Measurements from ENCODE around the gene ZNF213.
"Not testable (repeated sequence)": the region's sequence is repeated elsewhere in the genome, so short reads cannot be mapped to it uniquely, and the experiment has no call there.

ZNF213 gene

DNA sequence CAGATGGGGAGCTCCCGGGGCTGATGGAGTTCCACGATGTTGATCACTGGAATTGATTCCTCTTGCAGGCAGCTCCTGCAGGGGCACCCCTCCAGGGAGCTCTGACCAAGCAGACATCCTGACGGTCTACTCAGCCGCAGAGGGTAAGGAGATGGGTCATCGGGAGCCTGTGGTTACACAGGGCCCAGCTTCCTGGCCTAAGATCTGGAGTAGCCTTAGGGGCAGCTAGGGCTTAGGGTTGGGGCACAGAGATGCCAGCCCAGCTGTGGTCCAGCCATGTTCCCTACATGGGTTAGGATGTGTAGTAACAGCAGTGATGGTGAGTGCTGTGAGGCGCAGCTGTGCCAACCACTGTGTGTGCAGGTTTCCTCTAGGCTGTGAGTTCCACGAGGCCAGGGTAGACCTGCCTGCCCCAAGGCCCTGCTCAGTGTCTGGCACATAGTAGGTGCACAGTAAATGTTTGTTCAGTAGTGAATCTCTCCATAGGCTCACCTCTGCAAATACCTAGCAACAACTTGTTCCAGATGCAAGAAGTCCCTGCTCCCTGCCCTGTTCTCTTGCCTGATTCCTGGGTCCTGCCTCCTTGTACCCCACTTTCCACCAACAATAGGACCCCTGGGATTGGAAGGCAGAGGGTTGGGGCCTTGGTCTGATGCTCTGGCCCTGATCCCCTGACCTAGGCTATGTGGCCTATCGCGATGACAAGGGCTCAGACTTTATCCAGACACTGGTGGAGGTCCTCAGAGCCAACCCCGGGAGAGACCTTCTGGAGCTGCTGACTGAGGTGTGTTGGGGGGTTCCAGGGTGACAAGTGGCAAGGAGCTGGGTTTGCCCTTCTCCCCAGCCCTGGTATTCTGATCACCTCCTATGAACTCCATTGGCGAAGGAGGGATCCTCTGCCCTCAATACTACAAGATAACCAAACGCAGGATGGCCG, 13.7 kb downstream of the ZNF213 start:
- DNase-seq (ENCODE audit: low spot score): no peak

DNA sequence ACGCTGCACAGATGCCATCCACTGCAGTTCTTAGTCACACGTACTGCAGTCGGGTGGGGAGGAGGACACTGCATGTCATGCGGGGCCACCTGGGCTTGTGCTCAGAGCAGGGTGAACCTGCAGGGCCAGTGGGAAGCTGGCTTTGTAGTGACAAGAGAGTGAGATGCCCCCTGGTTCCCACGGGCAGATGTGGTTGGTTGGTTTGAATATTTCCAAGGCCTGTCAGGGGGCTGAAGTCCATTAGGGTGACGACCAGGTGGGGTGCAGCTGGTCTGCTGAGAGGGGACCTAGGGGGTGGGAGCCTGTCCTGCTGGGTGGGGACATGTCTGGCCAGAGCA, 14.3 kb downstream of the ZNF213 start:
- no peak for DNase-seq (ENCODE audit: low spot score)

DNA sequence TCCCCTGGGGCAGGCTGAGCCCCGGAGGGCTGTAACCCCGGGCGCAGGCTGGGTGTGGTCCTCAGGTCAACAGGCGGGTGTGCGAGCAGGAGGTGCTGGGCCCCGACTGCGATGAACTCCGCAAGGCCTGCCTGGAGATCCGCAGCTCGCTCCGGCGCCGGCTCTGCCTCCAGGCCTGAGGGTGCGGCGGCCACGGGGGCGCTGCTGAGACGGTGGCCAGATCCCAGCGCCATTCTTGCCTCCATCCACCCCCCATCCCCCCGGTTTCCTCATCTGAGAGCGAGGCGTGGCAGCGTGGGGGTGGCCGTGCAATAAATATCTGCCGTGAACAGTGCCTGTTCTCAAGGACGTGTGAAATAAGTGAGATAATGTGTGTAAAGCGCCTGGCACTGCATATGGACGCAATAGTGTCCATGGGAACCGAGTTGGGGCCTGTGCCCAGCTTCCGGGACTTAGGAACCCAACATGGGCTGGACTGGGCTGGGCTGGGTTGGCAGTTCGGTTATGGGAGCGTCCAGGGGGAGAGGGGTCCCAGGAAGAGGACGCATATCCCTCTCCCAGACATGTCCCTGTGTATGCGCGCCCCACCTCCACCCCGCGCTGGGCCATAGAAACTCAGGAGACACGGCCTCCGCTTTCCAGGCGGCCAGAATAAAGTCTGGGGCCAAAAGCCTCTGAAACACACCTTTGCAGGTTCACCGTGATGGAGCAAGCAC, 15.0 kb downstream of the ZNF213 start:
- peak; percentile 83 for DNase-seq (ENCODE audit: low spot score)

DNA sequence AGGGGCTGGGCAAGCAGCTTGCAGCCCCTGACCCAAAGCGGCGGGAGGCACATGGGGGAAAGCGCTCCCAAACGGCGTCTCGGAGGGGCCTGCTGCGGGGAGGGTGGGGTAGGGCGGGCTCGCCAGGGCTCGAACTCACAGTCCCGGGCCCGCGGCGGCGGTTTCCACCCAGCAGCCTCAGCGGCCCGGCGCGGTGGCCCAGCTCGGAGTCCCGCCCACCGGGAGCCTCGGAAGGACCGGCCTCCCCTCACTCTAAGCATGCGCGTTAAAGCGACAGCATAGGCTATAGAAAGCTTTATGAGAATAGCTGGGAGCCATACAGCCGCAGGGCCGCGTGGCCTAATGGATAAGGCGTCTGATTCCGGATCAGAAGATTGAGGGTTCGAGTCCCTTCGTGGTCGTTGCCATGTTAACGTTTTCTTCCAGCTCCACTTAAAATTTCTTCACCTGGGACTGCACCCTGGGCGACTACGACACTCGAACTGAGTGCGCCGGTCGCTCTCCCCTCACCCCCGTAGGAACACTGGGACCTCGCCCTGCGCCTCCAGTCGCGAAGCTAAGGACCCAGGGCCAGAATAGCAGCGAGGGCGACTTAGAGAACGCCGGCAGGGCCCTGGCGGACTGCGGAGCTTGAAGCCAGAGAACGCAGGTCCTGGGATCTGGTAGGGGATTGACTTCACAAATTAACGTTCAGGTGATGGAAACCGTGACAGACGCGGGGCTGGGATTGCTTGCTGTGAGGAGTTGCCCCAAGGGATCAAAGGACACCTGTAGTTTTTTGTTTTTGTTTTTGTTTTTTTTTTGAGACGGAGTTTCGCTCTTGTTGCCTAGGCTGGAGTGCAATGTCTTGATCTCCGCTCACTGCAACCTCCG, 15.8 kb downstream of the ZNF213 start:
- DNase-seq (ENCODE audit: low spot score): peak; percentile 98

DNA sequence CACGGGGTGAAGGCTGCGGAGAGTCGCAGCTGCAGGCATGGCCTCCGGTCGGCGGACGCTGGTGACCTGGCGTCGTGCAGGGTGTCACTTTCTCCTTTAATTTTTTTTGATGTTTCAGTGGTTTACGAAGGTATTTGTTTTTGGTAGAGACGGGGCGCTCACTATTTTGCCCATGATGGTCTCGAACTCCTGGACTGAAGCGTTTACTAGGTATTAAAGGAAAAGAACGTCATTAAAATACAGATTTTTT, 17.1 kb downstream of the ZNF213 start:
- no peak for DNase-seq (ENCODE audit: low spot score)

DNA sequence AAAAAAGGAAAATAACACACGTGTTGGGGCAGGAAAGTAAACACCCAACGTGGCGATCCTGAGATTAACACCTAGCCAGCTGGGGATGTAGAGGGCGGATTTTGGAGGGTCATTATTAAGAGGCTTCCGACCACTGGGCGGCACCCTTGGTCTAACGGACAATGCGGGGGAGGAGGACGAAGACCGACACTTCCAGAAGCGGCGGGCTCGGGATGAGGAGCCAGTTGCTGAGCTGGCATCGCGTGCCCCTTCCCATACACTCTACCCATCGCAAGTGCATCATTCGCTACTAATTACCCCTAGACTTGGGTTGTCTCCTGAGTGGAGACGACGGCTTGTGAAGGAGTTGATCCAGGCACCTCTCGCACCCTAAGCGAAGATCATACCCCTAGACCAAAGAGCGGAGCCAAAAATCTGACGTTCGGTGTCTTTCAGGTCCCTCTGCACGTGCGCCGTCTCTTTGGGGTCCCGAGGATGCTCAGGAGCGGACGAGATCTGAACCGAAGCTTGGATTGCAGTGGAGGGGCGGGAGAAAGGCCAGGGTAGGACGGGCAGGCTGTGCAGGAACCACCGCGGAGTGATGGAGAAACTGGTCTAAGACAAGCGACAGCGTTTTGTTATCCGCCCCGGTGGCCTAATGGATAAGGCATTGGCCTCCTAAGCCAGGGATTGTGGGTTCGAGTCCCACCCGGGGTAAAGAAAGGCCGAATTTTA, 17.6 kb downstream of the ZNF213 start:
- peak; percentile 78 for DNase-seq (ENCODE audit: low spot score)

DNA sequence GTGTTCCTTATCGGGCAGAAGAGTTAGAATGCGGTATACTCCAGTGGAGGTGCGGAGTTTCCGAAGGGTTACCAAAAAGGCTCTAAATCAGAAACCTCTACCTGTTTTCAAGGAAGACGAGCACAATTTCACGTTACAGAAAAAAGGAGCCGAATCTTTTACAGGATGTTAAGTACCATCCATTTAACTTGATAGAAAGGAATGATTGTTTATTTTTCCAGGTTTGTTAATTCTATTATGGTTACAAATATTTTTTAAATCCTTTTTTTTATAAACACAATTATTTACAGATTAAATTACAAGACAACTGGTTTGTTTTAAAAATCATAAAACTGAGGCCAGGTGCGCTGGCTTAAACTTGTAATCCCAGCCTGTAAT, 18.2 kb downstream of the ZNF213 start:
- DNase-seq (ENCODE audit: low spot score): no peak

DNA sequence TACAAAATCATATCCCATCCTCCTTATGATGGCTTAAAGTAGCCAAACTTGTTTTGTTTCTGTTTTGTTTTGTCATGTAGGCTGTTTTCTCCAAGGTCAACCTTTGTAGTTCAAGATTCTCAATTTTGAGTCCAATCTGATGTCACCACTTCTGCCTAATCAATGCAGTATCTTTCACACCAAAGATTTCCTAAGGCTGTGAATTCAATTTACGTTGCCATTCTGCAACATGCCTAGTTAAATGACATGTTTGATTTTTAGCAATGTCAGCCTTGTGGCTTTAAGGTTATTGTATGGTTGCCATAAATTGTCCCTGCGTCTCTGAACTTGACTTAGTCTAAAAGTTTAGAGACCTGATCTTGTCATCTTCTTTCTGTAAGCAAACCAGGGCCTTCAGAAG, 20.4 kb downstream of the ZNF213 start:
- no peak for DNase-seq (ENCODE audit: low spot score)

DNA sequence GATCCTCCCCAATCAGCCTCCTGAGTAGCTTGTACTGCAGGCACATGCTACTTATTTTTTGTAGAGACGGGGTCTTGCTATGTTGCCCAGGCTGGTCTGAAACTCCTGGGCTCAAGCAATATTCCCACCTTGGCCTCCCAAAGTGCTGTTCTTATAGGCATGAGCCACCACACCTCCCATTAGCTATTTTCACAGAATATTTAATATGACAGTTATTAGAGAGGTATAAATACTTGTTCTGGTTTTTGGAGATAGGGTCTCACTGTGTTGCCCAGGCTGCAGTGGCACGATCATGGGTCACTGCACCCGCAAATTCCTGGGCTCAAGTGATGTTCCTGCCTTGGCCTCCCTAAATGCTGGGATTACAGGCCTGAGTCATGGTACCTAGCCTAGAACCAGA, 21.1 kb downstream of the ZNF213 start:
- DNase-seq (ENCODE audit: low spot score): no peak

DNA sequence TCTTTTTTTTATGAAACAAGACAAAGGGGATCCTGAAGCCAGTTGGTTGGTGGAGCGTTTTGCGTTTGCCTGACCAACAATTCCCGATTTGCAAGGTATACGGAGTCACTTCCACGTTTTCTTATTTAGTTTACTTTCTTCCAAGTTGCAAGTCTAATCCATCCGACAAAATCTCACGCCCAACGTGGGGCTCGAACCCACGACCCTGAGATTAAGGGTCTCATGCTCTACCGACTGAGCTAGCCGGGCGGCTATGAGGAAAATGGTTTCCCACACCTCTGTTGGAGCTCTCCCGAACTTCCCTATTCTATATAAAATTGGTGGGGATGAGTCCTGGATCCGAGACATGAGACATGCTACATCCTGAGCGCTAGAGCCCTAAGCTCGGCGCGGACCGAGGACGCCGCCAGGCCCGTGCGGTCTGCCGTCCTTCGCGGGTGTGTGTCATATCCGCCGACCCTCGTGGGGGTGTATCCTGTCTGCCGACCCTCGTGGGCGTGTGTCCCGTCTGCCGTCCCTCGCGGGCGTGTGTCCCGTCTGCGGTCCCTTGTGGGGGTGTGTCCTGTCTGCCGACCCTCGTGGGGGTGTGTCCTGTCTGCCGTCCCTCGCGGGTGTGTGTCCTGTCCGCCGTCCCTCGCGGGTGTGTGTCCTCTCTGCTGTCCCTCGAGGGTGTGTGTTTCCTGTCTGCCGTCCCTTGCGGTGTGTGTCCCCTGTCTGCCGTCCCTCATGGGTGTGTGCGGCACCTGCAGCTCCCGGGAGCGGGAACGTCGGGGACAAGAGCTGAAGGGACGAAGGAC, 22.6 kb downstream of the ZNF213 start:
- peak; percentile 82 for DNase-seq (ENCODE audit: low spot score)

DNA sequence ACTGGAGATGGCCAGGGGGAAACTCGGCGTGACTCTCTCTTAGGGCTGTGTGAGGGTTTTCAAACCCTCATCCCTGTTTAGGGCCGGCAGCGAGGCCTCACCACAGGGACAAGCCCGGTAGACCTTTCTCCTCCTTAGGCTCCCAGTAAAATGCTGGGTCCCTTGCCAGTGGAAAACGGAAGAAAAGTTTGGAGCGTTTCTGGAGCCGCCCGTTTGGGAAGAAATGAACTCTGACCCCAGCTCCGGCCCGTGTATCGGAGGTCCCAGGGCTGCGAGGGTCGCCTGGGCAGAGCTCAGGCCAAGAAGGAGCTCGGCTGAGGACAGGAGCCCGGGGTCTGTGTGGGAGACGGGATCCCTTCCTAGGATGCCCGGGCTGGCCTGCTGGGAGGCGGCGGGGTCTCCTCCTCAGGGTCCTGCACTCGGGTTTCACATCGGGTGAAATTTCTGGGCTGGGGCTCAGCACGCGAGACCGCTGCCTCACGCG, 23.2 kb downstream of the ZNF213 start:
- DNase-seq (ENCODE audit: low spot score): peak; percentile 62

DNA sequence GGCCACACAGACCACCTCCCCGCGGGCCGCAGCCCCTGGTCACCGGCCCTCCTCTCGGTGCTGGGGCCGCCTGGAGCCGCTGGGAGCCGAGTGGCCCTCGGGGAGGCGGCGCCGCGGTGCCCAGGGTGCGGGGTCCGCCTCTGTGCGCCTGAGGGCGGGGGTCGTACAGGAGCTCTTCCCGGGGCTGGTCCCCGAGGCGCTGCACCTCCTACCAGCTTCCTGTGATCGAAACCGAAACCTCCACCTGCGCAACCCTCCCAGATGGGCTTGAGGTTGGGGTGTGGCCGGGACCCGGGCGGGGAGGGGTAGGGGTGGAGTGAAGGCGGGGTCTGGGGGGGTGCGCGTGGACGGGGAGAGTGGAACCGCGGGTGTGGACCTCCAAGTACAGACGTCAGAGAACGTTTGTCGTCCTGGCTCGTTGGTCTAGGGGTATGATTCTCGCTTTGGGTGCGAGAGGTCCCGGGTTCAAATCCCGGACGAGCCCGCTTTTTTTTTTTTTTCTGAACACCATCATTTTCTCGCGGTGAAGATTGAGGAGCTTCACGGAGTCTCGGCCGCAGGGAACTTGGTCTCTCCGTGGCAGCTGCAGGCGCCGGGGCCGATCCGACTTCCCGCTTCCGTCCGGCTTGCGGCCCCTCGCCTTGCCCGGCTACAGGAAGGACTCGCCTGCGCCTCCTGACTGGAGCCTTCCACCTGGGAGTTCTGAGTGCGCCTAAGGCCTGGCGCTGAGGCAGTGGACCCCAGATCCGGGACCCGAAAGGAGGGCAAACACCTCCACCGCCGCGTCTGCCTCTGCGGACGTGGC, 23.9 kb downstream of the ZNF213 start:
- peak; percentile 96 for DNase-seq (ENCODE audit: low spot score)

DNA sequence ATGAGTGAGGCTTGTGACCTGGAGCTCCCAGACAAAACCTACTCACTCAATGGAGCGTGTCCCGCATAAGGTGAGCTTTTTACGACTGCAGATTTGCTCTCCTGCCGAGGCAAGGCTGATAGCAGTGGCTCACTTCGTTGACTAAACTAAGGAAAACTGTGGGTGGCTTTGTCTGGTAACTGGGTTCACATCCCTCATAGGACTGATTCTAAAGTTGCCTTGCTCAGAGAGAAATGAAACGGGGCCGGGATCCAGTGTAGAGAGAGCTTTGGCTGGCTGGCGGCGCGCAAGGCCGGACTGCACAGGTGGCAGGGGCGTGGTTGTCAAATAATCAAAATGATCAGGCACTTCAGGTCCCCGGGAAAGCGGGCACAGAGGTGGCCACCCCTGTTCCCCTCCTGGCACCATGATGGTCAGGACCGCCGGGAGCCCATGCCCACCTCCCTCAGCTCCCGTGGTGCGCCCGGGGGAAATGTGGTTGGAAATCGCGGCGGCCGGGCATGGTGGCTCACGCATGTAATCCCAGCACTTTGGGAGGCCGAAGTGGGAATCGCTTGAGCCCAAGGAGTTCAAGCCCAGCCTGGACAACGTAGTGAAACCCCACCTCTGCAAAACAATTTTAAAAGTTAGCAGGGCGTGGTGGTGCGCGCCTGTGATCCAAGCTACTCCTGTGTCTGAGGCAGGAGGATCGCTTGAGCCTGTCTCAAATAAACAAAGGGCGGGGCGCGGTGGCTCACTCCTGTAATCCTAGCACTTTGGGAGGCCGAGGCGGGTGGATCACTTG, 26.6 kb downstream of the ZNF213 start:
- DNase-seq (ENCODE audit: low spot score): no peak

DNA sequence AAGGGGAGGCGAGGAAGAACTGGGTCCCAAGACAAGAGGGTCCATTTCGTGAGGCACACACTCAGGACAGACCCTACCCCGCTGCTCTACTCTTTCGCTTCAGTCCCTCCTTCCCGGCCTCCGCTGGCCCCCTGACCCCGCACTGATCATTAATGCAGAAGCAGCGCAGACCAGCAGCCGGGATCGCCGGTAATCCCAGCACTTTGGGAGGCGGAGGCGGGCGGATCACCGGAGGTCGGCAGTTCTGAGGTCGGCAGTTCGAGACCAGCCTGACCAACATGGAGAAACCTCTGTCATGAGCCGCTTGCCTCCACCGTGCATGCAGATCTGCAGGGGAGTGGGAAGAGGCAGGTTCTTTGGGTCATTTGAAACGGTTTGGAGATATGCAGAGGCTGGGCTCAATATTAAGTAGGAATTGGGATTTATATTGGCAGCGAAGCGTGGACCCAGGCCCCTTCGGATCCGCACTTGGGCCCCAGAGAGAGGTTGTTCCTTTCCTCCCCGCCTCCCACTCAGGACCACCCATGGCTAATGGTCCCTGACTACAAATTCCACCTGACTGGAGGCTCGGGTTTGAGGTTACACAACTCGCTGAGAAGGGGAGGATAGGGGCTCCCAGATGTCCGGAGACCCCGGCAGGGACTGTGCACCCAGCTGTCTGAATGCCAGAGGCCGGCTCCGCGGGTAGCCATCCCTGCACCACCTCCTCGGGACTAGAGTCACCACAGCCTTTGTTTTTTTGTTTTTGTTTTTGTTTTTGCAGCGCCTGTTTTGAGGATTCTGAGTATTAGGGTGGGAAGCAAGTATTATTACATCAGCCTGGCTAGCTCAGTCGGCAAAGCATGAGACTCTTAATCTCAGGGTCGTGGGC, 29.5 kb downstream of the ZNF213 start:
- no peak for DNase-seq (ENCODE audit: low spot score)

DNA sequence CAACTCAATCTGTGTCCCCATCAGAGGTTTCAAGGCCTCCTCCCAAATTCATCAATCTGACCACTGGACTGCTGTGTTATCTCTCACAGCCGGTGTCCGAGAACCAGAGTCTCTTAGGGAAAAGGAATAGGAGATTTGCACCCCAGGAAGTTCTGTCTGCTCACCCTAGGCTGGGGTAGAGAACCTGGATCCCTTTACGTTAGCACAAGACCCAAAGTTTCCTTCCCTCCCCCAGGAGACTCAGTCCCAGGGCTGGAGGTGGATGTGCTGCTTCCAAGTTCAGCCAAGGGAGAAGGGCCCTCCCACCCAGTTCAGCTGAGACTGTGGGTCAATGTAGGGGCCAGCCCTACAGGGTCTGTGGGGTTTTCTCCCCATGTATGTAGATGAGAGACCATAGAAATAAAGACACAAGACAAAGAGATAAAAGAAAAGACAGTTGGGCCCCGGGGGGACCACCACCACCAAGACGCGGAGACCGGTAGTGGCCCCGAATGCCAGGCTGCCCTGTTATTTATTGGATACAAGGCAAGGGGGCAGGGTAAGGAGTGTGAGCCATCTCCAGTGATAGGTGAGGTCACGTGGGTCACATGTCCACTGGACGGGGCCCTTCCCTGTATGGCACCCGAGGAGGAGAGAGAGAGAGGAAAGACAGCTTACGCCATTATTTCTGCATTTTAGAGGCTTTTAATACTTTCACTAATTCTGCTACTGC, 30.4 kb downstream of the ZNF213 start:
- DNase-seq (ENCODE audit: low spot score): no peak

DNA sequence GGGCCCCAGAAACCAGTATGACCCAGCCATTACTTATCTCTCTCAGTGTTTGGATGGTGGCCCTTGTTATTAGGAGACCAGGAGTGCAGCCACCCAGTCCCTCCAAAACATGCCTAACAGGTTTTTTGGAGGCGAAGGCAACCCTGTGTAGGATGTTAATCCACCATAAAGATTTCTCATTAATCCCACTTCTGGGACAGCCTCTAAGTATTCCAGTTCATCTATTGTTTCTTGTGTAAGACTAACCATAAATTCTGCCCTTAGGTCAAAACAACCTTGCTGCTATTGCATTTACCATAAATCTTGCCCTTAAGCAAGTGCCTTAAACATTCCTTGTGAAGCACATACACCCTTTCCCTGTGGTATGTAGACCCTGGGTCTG, 31.7 kb downstream of the ZNF213 start:
- no peak for DNase-seq (ENCODE audit: low spot score)

DNA sequence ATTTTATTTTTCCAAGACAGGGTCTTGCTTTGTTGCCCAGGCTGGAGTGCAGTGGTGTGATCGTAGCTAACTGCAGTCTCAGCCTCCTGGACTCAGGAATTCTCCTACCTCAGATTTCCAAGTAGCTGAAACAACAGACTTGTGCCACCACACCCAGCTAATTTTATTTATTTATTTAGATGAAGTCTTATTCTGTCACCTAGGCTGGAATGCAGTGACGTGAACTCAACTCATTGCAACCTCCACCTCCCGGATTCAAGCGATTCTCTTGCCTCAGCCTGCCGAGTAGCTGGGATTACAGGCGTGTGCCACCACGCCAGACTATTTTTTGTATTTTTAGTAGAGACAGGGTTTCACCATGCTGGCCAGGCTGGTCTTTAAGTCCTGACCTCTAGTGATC, 33.9 kb downstream of the ZNF213 start:
- DNase-seq (ENCODE audit: low spot score): not testable (repeated sequence)
